Measurements from ENCODE around the gene PRELID2.
A peak's percentile ranks its signal among the peaks of the same experiment; 100 is the strongest.
"Not testable (repeated sequence)": the region's sequence is repeated elsewhere in the genome, so short reads cannot be mapped to it uniquely, and the experiment has no call there.

PRELID2 gene

DNA sequence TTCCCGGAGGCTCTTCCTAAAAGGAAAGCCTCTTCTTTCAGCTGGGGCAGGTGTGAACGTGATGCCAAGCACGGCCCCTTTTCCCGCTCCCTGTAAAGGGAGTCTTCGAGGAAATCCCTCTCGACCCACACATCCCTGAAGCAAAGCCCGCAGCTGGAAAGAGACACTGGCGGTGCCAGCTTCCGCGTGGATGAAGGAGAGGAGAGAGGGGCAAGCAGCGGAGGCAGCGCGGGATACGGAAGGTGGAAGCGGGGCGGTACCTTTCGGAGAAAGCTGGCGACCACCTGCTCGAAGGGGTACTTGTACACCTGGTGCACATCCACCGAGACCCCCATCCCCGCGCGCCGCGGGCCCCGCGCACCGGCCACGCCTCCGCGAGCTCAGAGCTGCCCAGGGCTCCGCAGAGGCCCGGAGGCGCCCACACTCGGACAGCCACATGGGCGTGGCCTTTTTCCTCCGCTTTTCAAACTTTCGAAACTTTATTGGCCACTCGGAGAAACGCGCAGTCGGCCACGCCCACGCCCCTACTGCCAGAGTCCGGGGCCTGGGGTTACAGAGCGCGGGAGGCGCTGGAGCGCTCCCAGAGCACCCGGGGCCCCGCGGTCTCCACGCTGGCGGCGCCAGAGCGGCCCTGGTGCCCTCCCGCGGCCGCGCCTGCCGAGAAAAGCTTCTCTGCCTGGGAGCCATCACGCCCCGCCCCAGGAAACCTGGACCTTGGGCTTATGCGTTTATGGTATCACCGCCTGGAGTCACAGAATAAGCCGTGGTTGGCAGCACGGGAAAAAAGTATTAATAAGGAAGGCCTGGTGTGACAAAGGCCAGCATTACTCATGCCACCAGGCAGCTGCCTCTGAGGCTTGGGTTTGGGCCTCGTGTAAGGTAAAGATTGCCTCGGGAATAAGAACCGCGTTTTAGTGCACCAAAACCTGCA, at the start of gene PRELID2:
Gene PRELID2 (minus strand): TSS at position 426 of the 931 bp plus-strand sequence. CDS start 91 bp downstream, at position 335.
- DNase-seq (ENCODE audit: low spot score): peak; percentile 71

GRCh38 chr5:145874765-145875164, 39.6 kb upstream of the PRELID2 start:
- DNase-seq (ENCODE audit: low spot score): no peak

- DNase-seq (ENCODE audit: low spot score): no peak
These were observed 37.8 kb upstream of the PRELID2 start, which contains the start of gene GRXCR2 for GRCh38 chr5:145872914-145873313. Gene GRXCR2 (minus strand): TSS chr5:145873014. CDS start chr5:145872968, 46 bp downstream.

DNA sequence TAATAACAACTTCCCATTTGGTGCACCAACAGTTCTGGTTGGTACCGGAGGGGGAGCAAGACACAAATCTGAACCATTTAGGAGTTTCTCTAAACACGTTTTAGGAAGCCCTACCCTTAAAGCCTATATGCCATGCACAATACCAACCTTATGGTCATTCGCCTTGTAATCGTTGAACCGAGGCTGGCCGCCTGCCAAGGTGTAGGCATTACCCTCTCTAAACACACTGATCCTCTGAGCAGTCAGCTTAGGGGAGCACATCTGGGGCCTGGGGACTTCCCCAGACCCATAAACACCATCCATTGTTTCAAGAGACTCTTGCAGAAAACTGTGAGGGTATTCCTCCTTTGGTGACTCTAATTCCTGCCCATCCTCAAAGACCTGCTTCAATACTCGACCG, 37.3 kb upstream of the PRELID2 start:
- DNase-seq (ENCODE audit: low spot score): no peak

DNA sequence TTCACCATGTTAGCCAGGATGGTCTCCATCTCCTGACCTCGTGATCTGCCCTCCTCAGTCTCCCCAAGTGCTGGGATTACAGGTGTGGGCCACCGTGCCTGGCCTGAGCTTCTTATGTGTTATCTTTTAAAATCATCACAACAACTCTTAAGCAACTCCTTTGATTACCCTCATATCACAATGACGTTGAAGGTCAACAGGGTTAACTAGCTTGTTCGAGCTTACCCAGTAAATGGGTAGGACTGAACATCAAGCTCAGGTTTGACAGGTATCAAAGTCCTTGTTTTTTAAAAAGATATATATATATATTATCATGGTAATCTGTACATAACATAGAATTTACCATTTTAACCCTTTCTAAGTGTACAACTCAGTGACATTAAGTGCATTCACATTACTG, 34.6 kb upstream of the PRELID2 start:
- DNase-seq (ENCODE audit: low spot score): no peak

- no peak for DNase-seq (ENCODE audit: low spot score)
These were observed 32.7 kb upstream of the PRELID2 start for GRCh38 chr5:145867806-145868205.

DNA sequence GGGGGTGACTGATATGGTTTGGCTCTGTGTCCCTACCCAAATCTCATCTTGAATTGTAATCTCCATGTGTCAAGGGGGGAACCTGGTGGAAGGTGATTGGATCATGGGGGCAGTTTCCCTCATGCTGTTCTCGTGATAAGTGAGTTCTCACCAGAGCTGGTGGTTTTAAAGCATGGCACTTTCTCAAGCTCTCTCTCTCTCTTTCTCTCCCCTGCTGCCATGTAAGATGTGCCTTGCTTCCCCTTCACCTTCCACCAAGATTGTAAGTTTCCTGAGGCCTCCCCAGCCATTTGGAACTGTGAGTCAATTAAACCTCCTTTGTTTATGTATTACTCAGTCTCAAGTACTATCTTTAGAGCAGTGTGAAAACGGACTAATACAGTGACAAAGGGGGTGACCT, 29.3 kb upstream of the PRELID2 start:
- DNase-seq (ENCODE audit: low spot score): not testable (repeated sequence)

DNA sequence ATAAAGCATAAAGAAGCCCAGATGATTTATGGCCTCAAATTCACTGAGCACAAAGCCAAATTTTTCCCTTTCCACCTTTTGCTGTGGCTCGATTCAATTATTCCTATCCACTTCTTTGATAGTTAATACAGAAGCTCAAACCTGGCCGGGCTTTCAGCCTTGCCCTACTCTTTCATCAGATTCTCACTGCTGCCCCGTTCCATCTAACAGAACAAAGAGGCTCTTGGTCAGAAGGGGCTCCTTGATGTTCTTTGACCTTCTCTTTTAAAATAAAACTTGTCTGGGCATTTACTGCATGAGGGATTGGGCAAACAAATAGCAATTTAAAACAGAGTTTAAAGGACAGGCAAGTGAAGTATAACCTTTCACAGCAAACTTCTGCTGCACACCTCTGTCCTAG, 27.9 kb upstream of the PRELID2 start:
- DNase-seq (ENCODE audit: low spot score): no peak

- no peak for DNase-seq (ENCODE audit: low spot score)
These were observed 24.8 kb upstream of the PRELID2 start for GRCh38 chr5:145859897-145860296.

DNA sequence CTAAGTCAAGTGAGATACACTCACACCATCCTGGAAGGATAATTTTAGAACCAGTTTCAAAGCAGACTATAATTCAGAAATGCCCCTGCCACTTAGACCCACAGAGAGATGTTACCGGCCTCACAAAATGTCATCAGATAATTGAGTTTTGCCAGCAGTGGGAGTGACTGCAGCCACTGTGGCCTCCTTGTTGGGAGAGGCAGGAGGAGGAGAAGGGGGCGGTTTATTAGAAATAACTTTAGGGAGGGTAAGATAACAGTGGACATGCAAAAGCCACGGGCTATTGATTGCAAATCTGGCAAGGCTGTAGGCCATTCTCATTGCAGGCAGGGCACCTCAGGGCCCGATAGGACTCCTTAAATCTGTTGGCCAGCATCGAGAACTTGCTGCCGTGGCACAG, 24.3 kb upstream of the PRELID2 start:
- DNase-seq (ENCODE audit: low spot score): no peak

GRCh38 chr5:145858959-145859358, 23.8 kb upstream of the PRELID2 start:
- DNase-seq (ENCODE audit: low spot score): no peak

DNA sequence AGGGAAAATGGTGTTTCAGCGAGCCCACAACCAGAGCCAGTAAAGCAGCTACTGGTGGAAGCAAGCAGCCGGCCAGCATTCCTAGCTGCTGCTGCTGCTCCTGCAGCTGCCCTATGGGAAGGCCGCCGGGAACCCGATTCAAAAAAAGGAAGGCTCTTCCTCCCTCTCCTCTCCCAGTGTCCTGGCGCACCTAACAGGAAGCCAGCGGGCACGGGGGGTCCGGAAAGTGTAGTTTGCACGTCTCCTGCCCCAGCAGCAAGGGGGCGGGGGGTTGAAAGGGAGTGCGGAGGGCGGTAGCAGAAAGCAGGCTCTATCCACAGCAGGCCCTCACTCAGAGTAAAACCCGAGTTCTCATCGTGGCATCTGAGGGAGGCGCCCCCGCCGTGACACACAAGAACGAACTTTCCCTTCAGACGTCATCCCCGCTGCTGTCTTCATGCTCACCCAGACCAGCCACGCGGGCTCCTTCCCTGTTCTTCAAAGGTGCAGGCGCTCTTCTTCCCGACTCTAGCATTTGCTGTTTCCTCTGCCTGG, 21.2 kb upstream of the PRELID2 start:
- DNase-seq (ENCODE audit: low spot score): peak; percentile 12

DNA sequence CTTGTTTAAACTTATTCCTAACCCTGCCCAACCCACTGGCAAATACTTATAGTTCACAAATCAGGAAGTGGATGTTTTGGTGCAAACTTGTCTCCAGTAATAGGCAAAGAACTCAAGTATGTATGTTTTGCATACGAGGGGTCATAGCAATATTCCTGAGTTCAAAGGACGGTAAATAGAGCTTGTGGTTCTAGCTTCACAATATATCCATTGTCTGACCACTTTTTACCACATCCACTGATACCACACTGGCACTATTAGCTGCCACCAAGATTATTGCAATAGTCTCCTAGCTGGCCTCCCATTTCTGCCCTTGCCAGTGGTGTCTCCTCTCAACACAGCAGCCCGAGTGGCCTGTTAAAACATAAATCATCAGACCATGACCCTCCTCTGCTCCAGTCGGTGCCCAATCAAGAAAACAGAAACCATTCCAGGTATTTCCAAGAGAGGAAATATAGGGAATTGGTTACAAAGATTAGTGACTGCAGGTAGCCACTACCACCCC, 20.7 kb upstream of the PRELID2 start:
- DNase-seq (ENCODE audit: low spot score): no peak

DNA sequence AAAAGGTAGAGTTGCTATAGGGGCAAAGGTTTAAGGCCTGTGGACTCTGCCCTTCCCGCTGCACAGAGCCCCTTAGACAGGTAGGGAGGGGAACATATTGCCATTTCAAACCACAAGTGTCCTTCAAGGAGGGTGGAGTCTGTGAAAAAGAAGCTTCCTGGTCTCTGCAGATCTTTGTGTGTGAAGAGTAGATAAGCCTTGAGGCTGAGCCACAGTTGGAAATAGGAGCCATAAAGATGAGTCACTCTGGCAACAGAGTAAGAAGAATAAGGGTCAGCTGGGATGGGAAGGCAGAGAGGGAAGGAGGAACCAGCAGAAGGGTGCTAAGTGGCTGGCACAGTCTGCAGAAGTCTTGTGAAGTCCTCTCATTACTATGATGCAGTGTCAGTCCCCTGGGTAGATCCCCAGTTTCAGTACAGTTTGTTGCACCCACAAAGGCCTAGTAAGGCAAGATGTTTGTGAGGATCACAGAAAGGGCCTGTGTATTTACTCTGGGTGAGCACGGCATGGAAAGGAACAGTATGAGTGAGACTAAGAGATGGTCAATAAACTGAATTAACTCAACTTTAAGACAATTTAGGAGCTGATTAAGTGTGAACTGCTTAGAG, 19.6 kb upstream of the PRELID2 start:
- no peak for DNase-seq (ENCODE audit: low spot score)

- no peak for DNase-seq (ENCODE audit: low spot score)
These were observed 18.7 kb upstream of the PRELID2 start for GRCh38 chr5:145853781-145854376.

DNA sequence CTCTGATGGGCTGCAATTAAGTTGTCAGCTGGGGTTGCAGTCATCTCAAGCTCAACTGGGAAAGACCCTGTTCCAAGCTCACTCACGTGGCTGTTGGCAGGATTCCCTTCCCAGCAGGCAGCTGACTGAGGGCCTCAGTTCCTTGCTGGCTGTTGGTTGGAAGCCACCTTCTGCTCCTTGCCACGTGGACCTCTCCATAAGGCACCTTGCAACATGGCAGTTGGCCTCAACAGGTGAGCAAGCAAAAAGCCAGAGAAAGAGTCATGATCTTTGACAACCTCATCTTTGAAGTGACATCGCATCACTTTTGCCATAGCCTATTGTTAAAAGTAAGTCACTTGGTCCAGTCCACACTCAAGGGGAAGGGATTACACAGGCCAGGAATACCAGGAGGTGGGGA, 17.8 kb upstream of the PRELID2 start:
- DNase-seq (ENCODE audit: low spot score): no peak

- DNase-seq (ENCODE audit: low spot score): no peak
These were observed 13.7 kb upstream of the PRELID2 start for GRCh38 chr5:145848854-145849253.

- DNase-seq (ENCODE audit: low spot score): no peak
These were observed 12.7 kb upstream of the PRELID2 start for GRCh38 chr5:145847499-145848497.

- no peak for DNase-seq (ENCODE audit: low spot score)
These were observed 10.9 kb upstream of the PRELID2 start for GRCh38 chr5:145846081-145846480.

GRCh38 chr5:145841299-145841698, 6.2 kb upstream of the PRELID2 start:
- DNase-seq (ENCODE audit: low spot score): no peak
